ENCODE data around the gene REPIN1.

DNA sequence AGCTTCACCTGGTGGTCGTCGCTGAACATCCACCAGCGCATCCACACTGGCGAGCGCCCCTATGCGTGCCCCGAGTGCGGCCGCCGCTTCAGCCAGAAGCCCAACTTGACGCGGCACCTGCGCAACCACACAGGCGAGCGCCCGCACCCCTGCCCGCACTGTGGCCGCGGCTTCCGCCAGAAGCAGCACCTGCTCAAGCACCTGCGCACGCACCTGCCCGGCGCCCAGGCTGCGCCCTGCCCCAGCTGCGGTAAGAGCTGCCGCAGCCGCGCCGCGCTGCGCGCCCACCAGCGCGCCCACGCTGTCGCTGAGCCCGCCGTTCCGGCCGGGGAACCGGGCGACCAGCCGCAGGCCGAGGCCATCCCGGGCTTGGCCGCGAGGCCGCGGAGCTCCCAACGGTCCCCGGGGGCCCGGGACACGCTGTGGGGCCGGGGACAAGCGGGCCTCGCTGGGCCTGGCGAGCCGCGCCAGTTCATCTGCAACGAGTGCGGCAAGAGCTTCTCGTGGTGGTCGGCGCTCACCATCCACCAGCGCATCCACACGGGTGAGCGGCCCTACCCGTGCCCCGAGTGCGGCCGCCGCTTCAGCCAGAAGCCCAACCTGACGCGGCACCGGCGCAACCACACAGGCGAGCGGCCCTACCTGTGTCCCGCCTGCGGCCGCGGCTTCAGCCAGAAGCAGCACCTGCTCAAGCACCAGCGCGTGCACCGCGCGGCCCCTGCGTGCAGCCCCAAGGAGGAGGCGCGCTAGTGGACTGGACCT, 28.9 kb downstream of the REPIN1 start:
- TF ChIP-seq, protein P1, sequence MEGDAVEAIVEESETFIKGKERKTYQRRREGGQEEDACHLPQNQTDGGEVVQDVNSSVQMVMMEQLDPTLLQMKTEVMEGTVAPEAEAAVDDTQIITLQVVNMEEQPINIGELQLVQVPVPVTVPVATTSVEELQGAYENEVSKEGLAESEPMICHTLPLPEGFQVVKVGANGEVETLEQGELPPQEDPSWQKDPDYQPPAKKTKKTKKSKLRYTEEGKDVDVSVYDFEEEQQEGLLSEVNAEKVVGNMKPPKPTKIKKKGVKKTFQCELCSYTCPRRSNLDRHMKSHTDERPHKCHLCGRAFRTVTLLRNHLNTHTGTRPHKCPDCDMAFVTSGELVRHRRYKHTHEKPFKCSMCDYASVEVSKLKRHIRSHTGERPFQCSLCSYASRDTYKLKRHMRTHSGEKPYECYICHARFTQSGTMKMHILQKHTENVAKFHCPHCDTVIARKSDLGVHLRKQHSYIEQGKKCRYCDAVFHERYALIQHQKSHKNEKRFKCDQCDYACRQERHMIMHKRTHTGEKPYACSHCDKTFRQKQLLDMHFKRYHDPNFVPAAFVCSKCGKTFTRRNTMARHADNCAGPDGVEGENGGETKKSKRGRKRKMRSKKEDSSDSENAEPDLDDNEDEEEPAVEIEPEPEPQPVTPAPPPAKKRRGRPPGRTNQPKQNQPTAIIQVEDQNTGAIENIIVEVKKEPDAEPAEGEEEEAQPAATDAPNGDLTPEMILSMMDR (IDR thresholded peaks at IDR 0.05; ENCODE audit: insufficient read depth, low read length): no peak
- no peak for TF ChIP-seq SPI1 (IDR thresholded peaks at IDR 0.05; ENCODE audit: borderline replicate concordance, low read depth)
- TF ChIP-seq POLR2AphosphoS5 (IDR thresholded peaks at IDR 0.05; ENCODE audit: low read depth): no peak
- no peak for TF ChIP-seq GABPA (IDR thresholded peaks at IDR 0.05; ENCODE audit: low read depth)

Data from HL-60 (cell line).